Retina (tissue), 1 donor: Measurements from ENCODE around the gene TBPL1.

Source experiments
- DNase-seq: peaks from one replicate; pipeline ENCODE4 v3.0.0-alpha.2; 2016

The TBPL1 gene

GRCh38 chr6:134010974-134011373, 58.0 kb downstream of the TBPL1 start:
- DNase-seq = no peak

- DNase-seq = no peak
Measured at GRCh38 chr6:134014588-134015137, 61.6 kb downstream of the TBPL1 start.

DNA sequence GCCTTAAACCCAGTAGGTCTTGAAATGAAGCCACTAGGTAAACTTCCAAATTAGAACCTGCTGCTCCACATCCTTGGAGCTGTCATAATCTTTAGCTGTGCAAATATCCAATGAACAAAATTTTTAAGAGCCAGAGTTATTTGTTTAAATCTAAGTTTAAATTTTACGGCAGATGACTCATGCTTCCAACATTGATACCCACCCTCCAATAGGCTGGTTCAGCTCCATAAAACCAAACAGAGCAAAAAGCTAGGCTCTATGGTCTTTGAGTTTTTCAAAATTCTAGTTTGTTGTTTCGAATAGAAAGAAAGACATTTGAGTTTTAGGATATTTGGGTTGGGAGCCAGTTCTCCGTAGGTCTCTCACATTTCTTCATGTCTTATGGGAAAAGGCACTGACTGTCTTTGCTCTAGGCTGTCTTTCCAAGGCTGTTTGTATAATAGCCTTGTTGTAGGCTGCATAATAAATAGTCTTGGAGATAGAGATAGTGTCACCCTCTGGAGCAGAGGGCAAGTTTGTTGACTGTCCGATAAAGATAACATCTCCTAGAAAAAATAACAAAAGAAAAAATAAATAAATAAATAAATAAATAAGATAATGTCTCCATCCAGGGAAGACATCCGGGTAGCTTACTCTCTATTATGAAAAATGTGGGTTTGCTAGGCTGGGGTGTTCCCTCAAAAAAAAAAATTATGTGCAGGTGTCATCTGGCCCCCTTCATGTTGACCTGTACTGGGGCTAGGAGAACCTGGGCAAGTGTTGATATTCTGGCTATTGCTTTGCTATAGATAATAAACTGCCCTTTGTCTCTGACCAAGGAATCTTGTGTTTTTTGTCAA, 62.9 kb downstream of the TBPL1 start:
- no peak for DNase-seq

GRCh38 chr6:134016558-134016814, 63.5 kb downstream of the TBPL1 start:
- no peak for DNase-seq

GRCh38 chr6:134020071-134020470, 67.0 kb downstream of the TBPL1 start:
- no peak for DNase-seq

DNA sequence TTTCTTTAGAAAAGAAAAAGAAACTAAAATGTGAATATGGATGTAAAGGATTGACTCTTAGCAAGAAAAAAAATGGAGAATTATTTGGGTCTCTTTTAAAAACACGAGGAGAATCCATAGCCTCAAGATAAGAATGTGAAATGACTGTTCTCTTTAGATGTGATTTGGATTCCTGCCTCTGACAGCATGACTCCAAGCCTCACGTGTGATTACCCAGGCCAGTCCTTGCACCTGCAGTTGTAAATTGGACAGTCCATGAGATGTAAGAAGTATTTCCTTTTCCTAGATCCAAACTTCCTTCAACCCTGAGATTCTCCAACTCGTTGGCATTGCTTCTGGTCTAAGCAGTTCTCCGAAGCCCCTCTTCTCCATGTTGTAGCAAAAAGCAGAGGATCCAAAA, 67.5 kb downstream of the TBPL1 start:
- no peak for DNase-seq

- no peak for DNase-seq
Measured at GRCh38 chr6:134020968-134021367, 67.9 kb downstream of the TBPL1 start.

GRCh38 chr6:134021396-134022122, 68.5 kb downstream of the TBPL1 start:
- no peak for DNase-seq

GRCh38 chr6:134022650-134023049, 69.6 kb downstream of the TBPL1 start:
- DNase-seq = no peak

DNA sequence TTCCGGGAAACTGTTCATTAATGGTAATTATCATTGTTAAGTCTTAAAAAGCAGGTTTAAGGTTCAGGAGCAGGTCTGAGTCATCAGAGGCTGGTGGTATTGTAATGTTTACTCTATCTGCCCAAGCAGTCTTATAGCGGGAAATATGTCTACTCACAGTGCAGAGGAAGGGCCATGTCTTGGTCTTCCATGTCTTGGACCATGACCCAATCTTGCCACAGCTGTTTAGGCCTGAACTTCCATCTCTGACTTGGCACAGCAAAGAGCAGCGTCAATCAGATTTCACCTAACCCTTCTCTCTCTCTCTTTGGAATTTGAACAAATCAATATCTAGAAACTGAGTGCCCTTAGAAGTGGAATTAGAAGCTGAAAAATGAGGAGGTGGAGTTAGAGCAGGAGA, 73.6 kb downstream of the TBPL1 start:
- DNase-seq = no peak

- DNase-seq = no peak
Measured at GRCh38 chr6:134028438-134028837, 75.4 kb downstream of the TBPL1 start.

- no peak for DNase-seq
Measured at GRCh38 chr6:134029495-134030455, 76.8 kb downstream of the TBPL1 start.

DNA sequence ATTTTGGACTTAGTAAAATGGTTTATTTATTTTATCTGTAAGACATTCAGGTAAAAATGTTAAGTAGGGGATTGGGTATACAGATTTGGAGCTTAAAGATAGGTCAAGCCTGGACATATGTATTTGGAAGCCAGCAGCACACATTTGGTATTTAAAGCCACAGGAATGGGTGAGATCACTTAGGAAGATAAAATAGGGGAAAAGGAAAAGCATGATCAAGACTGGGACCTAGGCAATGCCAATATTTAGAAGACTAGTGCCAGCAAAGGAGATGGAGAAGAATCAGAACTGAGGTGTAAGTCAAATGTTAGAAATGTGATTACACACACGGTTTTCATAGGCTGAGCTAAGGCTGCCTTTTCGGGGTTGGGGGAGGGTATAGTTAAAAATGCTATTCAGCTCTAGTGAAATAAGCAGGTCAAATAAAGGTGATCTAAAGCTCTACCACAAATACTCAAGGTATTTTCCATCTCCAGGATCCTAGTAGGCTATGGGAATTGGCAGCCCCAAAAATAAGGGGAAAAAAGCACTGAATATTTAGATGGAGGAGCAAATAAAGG, 78.8 kb downstream of the TBPL1 start:
- no peak for DNase-seq

- no peak for DNase-seq
Measured at GRCh38 chr6:134034478-134034877, 81.5 kb downstream of the TBPL1 start.

DNA sequence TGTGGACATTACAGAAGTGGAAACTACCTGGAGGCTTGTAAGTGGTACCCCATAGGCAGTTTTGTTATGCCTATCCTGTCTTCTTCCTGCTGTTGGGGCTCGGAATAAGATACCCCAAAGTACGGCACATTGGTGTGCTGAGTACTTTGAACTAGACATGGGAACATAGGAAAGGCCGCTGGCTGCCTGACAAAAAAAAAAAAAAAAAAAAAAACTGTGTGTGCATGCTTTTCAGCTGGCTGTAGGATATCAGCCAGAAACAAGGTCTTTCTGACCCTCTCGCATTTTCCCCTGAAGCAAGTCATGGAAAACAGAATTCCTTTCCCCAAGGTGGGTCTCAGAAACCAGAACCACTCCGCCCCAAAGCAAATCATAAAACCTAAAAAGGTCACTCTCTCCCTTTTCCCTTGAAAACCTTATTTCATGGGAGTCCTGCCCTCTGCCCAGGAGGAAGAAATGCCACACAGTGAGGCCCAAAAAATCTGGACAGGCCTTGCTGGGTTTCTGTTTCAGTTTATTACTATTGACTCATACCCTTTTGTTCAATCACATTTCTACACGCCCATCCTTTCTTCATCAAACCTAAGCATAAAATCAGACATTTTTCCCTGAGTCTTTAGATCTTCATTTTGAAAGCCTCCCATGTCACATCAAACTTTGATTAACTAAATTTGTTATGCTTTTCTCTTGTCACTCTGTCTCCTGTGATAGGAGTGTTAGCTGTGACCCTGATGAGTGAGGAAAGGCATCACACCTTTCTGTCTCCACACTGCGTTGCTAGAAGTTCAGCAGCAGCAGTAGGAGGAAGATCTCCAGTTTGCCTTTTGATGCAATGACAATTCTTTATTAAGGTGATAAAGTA, 82.2 kb downstream of the TBPL1 start:
- no peak for DNase-seq

DNA sequence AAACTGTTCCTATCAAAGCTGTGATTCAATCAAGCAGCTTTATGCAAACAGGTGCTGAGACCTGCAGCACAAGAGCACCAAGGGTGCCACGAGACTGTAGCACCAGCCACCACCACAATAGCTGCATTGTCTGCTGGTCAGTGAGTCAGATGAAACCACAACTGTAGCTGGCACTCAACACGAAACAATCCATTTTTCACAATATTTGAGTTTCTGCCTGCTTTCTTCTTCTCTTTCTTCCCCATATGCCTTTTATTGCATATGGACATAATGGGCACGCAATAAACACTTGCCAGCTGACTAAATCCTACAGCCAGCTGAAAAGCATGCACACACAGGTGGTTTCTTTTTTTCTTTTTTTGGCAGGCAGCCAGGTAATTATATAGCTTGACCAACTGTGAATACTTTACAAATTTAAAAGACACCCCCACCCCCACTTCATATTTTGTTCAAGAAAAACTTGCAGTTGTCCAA, 82.8 kb downstream of the TBPL1 start:
- DNase-seq = no peak

DNA sequence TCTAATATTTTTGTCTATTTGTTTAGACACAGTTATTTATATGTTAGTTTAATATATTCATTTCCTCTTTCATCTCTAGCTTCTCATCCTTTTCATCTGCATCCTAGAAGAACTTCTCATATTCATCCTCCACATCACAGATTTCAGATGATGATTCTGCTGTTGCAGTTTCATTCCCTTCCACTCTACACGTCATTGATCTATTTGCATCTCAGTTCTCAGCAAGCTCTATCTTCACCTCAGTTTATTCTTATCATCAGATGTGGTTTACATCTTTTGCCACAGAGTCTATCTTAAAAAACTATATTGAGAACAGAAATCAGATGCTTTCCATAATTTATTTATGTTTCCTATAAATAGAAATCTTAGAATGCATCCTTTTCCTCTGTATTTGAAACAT, 86.1 kb downstream of the TBPL1 start:
- DNase-seq = no peak
